ENCODE data around the gene WDR82.

WDR82 gene

DNA sequence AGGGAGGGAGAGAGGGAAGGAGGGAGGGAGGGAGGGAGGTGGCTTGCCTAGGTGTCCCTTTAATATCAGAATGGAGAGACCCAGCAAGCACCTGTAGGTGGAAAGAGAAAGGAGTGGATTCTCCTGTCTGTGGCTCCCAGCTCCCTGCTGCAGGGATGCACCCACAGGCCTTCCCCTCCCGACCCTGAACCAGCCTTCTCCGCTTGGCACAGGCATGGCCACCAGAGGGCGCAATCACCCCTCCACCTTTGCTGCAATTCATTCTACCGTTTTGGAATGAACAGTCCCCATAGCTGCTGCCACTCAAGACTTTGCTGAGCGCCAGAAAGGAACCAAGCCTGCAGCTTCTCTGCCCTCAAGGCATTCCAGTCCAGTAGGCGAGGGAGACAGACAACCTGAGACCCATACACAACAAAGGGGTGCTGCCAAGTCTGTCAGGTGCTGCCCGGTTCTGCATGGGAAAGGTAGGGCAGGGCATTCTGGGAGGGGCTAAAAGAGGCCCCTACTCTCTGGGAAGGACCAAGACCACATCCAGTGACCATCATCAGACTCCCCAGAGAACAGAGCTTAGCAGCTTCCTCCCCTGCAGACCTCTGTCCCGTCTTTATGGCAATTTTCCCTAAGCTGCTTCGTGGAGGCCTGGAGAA is 57.9 kb downstream of the WDR82 start:
- DNase-seq, result peak; percentile 88

DNA sequence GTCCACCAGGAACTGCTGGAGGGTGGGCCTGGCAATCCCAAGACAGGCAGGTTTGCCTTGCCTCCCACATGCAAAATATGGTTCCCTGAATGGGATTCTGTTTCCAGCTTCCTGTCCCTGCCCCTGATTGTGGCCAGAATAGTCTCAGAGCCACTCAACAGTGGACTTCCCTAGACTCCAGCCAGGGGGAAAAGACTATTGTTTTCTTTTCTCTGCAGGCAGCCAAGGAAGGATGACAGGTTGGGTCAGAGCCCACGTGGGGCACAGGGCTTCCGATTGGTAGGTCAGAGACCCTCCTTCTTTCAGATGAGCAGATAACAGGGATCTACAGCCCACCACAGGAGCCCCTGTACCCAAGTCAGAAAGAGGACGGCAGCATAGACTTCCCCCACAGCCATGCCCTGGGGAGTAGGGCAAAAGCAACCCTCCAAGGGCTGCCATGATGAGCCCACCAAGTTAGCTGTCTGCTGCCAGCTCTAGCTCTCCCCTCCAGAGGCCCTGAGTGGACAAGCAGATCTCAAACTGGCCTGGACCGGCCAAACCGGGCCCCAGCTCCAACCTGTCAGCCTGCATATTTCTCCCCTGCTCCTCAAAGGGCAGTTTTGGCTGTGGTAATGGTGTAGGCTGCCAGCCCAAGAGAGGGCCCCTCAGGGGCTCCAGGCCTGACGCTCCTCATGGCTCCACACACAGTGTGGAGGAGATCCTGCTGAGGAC is 59.4 kb downstream of the WDR82 start:
- no peak for DNase-seq

DNA sequence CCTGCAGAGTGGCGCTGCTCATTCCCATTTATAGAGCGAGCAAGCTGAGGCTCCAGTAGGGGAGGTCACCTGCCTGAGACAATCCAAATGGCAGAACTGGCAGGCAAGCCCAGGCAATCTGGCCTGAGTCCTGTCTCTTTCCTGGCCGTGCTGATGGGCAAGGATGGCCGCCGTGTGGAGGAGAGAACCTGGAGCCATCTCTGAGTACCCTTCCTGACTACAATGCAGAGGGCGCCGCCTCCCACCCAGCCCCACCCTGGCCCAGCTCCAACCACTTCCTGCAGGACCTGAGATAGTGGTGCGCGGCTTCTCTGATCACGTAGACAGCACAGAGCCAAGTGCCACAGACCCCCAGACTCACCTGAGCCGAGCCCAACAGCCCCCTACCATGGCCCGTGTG is 60.0 kb downstream of the WDR82 start:
- no peak for DNase-seq

DNA sequence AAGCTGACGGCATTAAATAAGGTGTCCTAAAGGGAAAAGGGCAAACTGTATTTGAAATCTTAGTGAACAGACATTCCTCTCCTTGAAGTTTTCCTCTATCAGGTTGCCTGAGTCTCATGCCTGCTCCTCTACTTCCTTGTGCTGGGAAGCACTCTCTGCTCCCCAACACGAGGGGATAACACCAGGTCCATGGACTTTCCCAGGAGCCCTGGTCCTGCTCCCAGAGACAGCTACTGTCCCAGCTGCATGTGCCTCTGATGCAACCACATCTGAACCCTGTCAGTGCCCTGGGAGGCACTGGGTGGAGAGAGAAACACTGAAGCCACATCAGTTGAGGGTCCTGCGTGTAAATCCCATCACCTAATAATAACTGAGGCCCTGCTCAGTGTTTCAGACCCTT is 60.4 kb downstream of the WDR82 start:
- DNase-seq, result no peak

DNA sequence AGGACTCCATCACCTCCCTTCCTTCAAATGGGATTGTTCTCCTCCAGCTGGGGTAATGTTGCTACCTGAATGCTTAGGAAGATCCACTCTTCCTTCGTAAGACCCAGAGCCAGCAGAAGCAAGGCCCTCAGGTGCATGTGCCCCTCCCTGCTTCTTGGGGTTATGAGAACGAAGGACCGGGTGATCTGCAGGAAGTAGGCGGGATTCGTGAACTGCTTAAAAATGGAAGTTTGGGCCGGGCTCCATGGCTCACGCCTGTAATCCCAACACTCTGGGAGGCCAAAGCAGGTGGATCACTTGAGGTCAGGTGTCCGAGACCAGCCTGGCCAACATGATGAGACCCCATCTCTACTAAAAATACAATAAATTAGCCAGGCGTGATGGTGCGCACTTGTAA is 61.0 kb downstream of the WDR82 start:
- no peak for DNase-seq

DNA sequence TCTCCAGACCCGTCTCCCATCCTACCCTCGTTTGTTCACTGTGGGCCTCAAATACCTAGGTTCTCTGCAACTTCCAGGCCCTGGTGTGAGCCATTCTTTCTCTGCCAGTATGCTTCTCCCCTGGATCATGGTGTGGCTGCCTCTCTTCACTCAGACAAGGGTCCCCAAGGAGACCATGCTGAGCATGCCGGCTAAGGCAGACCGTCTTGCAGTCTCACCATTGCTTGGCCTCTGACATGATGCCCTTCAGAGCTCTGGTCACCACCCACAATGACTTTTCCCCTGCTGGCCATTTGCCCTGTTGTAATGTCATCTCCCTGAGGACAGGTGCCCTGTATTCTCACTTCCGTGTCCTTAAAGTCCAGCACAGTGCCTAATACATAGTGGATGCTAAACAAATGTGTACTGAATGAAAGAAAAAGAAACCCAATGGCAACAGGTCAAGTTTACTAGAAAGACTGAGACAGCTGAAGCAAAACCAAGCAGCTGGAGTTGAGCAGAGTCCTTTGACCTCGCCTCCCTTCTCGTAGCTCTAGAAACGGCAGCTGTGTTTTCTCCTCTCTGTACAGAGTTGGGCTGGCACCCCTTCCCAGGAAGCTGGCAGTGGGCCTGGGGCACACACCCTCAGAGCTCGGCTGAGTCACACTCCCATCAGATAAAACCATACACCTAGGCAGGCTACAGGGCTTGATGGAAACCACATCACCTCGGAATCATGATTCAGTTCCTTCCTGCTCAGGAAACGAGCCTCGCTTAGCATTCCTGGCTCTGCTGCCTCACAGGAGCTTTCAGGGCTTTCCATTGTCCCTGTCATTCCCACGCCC is 61.7 kb downstream of the WDR82 start:
- peak; percentile 38 for DNase-seq

DNA sequence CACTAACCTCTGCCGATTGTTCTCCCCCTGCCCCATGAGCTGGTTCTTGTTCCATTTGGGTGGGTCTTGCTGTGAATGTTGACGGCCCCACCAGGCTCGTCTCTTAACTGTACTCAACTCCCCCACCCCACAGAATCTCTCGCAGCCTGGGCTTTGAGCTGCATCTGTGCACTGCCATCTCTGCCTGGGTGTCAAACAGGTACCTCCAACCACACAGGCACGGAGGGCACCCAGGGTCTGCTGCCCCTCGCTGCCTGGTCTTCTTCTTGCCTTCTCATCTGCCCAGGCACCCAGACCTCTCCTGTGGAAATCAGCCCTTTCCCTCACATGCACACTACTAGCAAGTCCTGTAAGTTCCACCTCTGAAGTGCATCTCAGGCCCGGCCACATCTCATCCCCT is 63.1 kb downstream of the WDR82 start:
- DNase-seq, result no peak

DNA sequence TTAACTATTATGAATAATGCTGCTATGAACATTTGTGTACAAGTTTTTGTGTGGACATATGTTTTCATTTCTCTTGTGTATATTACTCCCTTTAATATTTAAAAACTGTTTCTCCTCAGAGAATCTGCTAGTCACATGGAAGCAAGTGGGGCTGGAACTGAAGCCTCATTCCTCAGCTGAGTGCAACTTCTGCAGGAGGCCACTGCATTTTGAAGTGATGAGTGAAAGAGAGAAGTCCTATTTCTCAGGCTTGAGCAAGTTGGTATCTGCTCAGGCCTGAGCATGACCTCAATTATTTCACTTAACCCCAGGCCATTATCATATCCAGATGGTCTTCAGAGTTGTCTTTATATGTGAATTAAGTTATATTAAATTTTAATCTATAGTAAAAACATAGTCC is 64.5 kb downstream of the WDR82 start:
- DNase-seq, result no peak

DNA sequence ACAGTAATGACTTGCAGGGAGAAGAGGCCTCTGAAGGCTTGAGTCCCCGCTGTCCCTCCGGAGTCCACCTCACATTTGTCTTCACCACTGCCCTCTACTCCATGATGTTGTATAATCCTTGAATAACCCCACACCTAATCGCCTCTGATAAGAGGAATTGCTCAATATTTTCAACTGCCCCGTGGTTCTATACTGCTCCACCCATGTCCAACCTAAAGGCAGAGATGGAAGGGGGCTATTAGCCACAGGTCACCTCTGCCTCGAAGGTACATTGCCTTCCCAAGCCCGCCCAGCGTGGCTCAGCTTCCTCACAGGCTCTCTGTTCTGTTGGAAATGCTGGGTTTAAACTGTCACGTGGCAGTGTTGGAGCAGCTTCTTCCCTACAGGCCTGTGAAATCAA is 65.4 kb downstream of the WDR82 start:
- no peak for DNase-seq

DNA sequence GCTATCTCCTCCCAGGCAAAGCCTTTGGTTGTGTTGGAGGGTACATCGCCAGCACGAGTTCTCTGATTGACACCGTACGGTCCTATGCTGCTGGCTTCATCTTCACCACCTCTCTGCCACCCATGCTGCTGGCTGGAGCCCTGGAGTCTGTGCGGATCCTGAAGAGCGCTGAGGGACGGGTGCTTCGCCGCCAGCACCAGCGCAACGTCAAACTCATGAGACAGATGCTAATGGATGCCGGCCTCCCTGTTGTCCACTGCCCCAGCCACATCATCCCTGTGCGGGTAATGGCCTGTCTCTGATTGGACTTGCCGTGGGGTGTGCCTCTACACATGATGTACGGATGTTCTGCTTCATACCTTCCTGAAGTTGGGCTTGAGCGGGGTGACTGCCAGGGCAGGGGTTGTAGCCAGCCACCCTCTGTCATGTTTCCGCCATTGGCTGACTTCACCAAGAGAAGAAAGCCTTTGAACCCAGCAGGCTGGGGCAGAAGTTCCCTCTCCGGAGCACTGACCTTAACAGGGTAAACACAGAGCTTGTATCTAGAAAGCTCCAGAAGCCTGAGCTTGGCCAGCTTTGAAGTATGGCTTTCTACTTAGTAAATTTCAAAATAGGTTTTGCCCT is 67.1 kb downstream of the WDR82 start:
- no peak for DNase-seq

DNA sequence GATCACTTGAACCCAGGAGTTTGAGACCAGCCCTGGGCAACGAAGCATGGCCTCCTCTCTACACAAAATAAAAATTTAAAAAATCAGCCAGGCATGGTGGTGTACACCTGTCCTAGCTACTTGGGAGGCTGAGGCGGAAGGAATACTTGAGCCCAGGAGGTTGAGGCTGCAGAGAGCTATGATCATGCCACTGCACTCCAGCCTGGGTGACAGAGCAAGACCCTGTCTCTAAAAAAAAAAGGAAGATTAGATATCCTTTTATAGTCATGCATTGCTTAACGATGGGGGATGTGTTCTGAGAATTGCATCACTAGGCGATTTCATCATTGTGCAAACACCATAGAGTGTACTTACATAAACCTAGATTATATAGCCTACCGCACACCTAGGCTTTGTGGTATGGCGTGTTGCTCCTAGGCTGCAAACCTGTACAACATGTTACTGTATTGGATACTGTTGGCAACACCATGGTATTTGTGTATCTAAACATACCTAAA is 67.9 kb downstream of the WDR82 start:
- DNase-seq, result no peak

DNA sequence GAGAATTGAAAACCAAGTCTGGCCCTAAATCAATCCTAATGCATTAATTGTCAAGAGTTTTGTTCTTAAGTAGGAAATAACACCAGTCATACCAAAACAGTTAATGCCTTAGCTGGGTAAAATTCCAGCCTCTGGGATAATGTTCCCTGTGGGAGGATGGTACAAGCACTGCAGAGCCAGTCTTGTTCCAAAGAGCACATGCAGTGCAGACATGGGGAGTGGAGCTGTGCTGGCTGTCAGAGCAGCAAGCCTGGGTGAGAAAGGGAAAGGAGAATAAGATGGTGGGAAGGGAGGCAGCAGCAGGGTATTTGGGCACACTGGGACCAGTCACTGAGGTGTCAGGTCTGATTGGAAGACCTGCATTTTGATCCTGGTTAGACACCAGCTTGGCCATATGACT is 68.4 kb downstream of the WDR82 start:
- DNase-seq, result no peak

DNA sequence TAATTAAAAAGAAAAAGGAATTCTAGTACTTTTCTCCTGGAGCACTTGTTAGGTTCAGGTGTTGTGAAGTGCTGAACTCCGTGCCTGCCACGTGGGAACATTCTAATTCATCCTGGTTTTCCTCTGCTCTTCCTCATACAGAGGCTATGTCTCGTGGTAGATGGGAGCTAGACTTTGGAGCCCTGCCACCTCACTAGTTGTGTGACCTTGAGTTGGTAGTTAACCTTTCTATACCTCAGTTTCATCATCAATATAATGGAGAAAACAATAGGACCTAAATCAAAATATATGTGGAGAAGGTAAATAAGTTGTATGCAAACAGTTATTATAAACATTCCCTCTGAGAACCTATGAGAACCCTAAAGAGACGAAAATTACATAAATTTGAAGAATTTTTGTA is 69.9 kb downstream of the WDR82 start:
- DNase-seq, result no peak

DNA sequence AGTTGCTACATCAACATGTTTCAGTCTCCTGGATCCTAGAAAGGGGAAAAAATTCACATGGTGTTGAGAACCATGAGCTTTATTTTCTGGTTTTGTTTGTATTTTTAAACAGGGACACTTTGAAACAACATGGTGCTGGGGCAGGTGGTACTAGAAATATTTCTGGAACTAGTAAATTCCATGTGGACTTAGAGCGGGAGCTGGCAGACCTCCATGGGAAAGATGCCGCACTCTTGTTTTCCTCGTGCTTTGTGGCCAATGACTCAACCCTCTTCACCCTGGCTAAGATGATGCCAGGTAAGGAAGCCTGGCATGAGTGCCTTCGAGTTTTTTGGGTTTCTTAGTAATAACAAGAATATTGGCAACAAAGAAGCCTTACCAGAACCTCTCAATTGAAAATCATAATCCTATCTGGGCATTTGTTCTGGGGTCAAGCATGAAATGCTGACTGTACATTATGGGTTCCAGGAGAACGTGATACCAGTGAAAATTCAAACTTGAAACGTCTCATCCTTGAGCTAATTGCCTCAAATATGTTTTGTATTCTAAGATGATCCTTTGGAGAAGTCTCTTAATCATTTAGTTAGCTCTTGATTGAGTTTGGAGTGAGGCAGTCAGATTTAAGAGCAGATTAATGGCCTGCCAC is 72.6 kb downstream of the WDR82 start:
- no peak for DNase-seq
